GM12878 (cell line): ENCODE measurements around the gene ZNF669.
"Not testable (repeated sequence)": the region's sequence is repeated elsewhere in the genome, so short reads cannot be mapped to it uniquely, and the experiment has no call there.

ENCODE experiments used
- ATF3 ChIP-seq: IDR thresholded peaks from 2 replicates; pipeline ENCODE4 v1.6.1; 2011; ENCODE audit warnings: low read depth, mild to moderate bottlenecking, low read length, moderate library complexity, borderline replicate concordance; ENCODE audit errors: extremely low read depth
- CHD1 ChIP-seq: IDR thresholded peaks from 2 replicates; pipeline ENCODE4 v1.6.1; 2012; ENCODE audit warnings: low read depth, low read length, improper control_type of control experiment
- CTCF ChIP-seq, 3 experiments: IDR thresholded peaks in 2 of 3; conservative IDR thresholded peaks in 1 of 3; 2 replicates each; pipeline ENCODE4 v1.5.1; 2011; ENCODE audit warnings: low read depth in 3 of 3, low read length in 3 of 3, mild to moderate bottlenecking in 3 of 3, control low read depth in 2 of 3, moderate library complexity in 2 of 3, inconsistent platforms in 1 of 3, mixed read lengths in 1 of 3; ENCODE audit not compliant: control insufficient read depth in 2 of 3, insufficient read depth in 1 of 3; ENCODE audit errors: extremely low read depth in 1 of 3
- GATAD2B ChIP-seq: fragments of 450-650 bp; conservative IDR thresholded peaks from 2 replicates; pipeline ENCODE4 v1.6.1; 2017; ENCODE audit warnings: low read depth, mild to moderate bottlenecking, moderate library complexity
- MYC ChIP-seq: IDR thresholded peaks from 2 replicates; pipeline ENCODE4 v1.6.1; 2011; ENCODE audit warnings: mild to moderate bottlenecking, low read length, moderate library complexity, inconsistent platforms; ENCODE audit not compliant: insufficient read depth, insufficient replicate concordance, insufficient read length, severe bottlenecking
- SMAD1 ChIP-seq: fragments of 450-650 bp; IDR thresholded peaks from 2 replicates; pipeline ENCODE4 v1.6.1; 2018; ENCODE audit warnings: mild to moderate bottlenecking, low read depth; ENCODE audit not compliant: partially characterized antibody

GRCh38 chr1:247139557-247139956, 35.4 kb upstream of the ZNF669 start:
- not testable (repeated sequence) for TF ChIP-seq CTCF (IDR thresholded peaks at IDR 0.05 in 2 of 3, conservative IDR thresholded peaks at IDR 0.05 in 1 of 3; ENCODE audit: control insufficient read depth in 2 of 3, extremely low read depth in 1 of 3, insufficient read depth in 1 of 3, low read depth in 3 of 3, low read length in 3 of 3); GATAD2B; MYC; SMAD1; ATF3; CHD1
